ENCODE data around the gene SEC16A. TPM values are rescaled to one million over a fixed set of nuclear protein-coding genes. Genes with fewer than 3 reads are reported as not detected.

Gene SEC16A
- total RNA-seq, 2 donors from 2014 or later = 35.3 to 75.8 TPM

- Histone ChIP-seq H3K27ac (peak overlapping the region in 3 of 4 donors; percentile 54 to 84 (median 67)), H3K27me3 (no peaks in the 10 kb centered on the region), H3K9me3 (no peaks in the 10 kb centered on the region), H3K4me1 (peaks cover 79% of the 10 kb centered on the region), H3K36me3 (replicated peaks in 1 of 2; ENCODE audit: insufficient read depth in 1 of 2, low read depth in 2 of 2) (no peaks in the 10 kb centered on the region), H3K4me3 (no peak overlapping the region)
- peak in 2 of 4 donors; percentile 39 to 47 for DNase-seq
- TF ChIP-seq, protein P1, sequence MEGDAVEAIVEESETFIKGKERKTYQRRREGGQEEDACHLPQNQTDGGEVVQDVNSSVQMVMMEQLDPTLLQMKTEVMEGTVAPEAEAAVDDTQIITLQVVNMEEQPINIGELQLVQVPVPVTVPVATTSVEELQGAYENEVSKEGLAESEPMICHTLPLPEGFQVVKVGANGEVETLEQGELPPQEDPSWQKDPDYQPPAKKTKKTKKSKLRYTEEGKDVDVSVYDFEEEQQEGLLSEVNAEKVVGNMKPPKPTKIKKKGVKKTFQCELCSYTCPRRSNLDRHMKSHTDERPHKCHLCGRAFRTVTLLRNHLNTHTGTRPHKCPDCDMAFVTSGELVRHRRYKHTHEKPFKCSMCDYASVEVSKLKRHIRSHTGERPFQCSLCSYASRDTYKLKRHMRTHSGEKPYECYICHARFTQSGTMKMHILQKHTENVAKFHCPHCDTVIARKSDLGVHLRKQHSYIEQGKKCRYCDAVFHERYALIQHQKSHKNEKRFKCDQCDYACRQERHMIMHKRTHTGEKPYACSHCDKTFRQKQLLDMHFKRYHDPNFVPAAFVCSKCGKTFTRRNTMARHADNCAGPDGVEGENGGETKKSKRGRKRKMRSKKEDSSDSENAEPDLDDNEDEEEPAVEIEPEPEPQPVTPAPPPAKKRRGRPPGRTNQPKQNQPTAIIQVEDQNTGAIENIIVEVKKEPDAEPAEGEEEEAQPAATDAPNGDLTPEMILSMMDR (IDR thresholded peaks at IDR 0.05) = no peak
- no peak for TF ChIP-seq POLR2A (IDR thresholded peaks at IDR 0.05)
- WGBS, 2 donors = 52 to 53% methylated on average over 3 to 29 of the region's 30 CpGs
- intact Hi-C loops (cut with DNase I) = no loop called here
- peak; percentile 25 for ATAC-seq
Measured at GRCh38 chr9:136526625-136527066, 43.8 kb upstream of the SEC16A start.

GRCh38 chr9:136525841-136526499 lies 43.1 kb upstream of the SEC16A start:
- ATAC-seq (peak; percentile 73), DNase-seq (peak; percentile 50 to 76 (median 76))
- peaks cover 81% of the 10 kb centered on the region for H3K4me1 ChIP-seq
- no peaks in the 10 kb centered on the region for H3K9me3 ChIP-seq
- H3K27ac ChIP-seq = peak overlapping the region in 3 of 4 donors; percentile 54 to 84 (median 67)
- H3K27me3 ChIP-seq = no peaks in the 10 kb centered on the region
- no peaks in the 10 kb centered on the region for H3K36me3 ChIP-seq (replicated peaks in 1 of 2; ENCODE audit: insufficient read depth in 1 of 2, low read depth in 2 of 2)
- peak in 1 of 3 donors; percentile 37 for TF ChIP-seq POLR2A (IDR thresholded peaks at IDR 0.05)
- TF ChIP-seq, protein P1 (IDR thresholded peaks at IDR 0.05) = peak in 2 of 7 experiments; percentile 9 to 15
- 31 to 81% methylated on average over 4 to 30 of the region's 30 CpGs for WGBS, 2 donors
- intact Hi-C loops (cut with DNase I) = no loop called here
- no peak overlapping the region for H3K4me3 ChIP-seq

DNA sequence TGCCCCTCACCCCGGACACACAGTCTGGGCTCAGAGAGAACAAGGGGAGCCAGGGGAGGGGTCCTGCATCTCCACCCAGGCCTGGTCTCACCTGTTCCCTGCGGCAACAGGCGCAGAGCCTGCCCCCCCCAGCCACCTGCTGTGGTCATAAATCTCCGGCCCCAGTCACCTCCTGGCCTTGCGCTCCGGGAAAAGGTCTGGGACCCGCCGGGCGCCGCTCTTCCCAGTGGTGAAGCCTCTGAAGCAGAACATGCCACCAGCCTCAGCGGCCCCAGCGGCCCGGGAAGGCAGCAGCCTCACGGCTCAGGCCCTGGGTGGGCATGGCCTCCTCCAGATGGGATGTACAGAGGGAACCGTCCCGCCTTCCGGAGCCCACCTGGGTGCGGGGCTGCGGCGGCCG lies 42.4 kb upstream of the SEC16A start:
- intact Hi-C loops (cut with DNase I) = no loop called here
- Histone ChIP-seq H3K27me3 (no peaks in the 10 kb centered on the region), H3K27ac (peak overlapping the region in 3 of 4 donors; percentile 54 to 84 (median 67)), H3K4me1 (peaks cover 83% of the 10 kb centered on the region), H3K4me3 (no peak overlapping the region), H3K36me3 (replicated peaks in 1 of 2; ENCODE audit: insufficient read depth in 1 of 2, low read depth in 2 of 2) (no peaks in the 10 kb centered on the region), H3K9me3 (no peaks in the 10 kb centered on the region)
- DNase-seq (no peak), ATAC-seq (no peak)
- 72 to 88% methylated on average over 9 to 10 of the region's 21 CpGs for WGBS, 2 donors
- TF ChIP-seq, protein P1 (IDR thresholded peaks at IDR 0.05) = no peak
- no peak for TF ChIP-seq POLR2A (IDR thresholded peaks at IDR 0.05)

DNA sequence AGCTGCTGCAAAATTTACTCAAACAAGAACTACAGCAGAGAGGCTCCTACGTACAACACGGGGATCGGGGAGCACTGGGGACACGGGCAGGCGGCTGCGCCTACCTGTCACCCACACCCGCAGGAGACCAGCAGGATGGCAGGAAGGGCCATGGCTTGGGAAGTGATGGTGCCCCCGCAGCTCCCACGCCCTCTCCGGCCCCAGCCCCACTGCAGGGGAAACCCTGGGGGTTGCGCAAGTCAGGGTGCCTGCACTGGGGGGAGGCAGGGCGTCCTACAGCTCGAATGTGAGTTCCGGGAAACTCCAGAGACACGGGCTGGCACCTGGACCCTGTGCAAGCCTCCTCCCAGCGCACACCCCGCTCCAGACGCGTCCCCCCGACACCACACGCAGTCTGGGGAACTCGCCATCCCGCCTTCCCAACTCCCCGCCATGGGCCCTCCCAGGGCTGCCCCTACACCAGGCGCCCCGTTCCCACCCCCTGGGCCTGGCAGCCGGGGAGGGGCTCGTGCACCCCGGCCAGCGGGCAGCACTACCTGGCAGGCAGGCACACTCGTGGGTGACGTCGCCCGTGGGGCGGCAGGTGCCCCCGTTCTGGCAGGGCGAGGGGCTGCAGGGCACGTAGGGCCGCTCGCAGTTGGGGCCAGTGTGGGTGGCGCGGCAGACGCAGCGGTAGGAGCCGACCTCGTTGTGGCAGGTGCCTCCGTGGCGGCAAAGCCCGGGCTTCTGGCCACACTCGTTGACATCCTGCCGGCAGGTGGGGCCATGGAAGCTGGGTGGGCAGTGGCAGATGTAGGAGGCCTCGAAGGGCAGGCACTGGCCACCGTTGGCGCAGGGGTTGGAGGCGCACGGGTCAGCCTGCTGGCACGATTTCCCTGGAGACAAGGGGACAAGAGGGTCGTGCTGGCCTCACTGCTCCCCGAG lies 39.7 kb upstream of the SEC16A start:
- H3K4me1 ChIP-seq = peaks cover 76% of the 10 kb centered on the region
- H3K9me3 ChIP-seq = no peaks in the 10 kb centered on the region
- peak overlapping the region in 1 of 4 donors; percentile 32 for H3K27ac ChIP-seq
- no peak overlapping the region for H3K4me3 ChIP-seq
- H3K27me3 ChIP-seq = no peaks in the 10 kb centered on the region
- TF ChIP-seq, protein P1 (IDR thresholded peaks at IDR 0.05) = no peak
- no peak for TF ChIP-seq POLR2A (IDR thresholded peaks at IDR 0.05)
- ATAC-seq (no peak), DNase-seq (no peak)
- H3K36me3 ChIP-seq (replicated peaks in 1 of 2; ENCODE audit: insufficient read depth in 1 of 2, low read depth in 2 of 2) = peaks cover 9 to 10% of the 10 kb centered on the region in 2 donors
- intact Hi-C loops (cut with DNase I) = no loop called here
- WGBS, 2 donors = 82 to 92% methylated on average over 18 to 47 of the region's 59 CpGs

Data from body of pancreas (tissue), 4 donors.